ENCODE data around the gene GZF1. TPM values are rescaled to one million over a fixed set of nuclear protein-coding genes. Genes with fewer than 3 reads are reported as not detected.

GZF1 gene
- total RNA-seq, 3 donors from 2014 or later: 19.0 to 24.3 (median 19.9) TPM

GRCh38 chr20:23371496-23371895 lies 9.5 kb downstream of the GZF1 start:
- TF ChIP-seq, protein P1, sequence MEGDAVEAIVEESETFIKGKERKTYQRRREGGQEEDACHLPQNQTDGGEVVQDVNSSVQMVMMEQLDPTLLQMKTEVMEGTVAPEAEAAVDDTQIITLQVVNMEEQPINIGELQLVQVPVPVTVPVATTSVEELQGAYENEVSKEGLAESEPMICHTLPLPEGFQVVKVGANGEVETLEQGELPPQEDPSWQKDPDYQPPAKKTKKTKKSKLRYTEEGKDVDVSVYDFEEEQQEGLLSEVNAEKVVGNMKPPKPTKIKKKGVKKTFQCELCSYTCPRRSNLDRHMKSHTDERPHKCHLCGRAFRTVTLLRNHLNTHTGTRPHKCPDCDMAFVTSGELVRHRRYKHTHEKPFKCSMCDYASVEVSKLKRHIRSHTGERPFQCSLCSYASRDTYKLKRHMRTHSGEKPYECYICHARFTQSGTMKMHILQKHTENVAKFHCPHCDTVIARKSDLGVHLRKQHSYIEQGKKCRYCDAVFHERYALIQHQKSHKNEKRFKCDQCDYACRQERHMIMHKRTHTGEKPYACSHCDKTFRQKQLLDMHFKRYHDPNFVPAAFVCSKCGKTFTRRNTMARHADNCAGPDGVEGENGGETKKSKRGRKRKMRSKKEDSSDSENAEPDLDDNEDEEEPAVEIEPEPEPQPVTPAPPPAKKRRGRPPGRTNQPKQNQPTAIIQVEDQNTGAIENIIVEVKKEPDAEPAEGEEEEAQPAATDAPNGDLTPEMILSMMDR (IDR thresholded peaks at IDR 0.05): no peak
- TF ChIP-seq POLR2AphosphoS5 (IDR thresholded peaks at IDR 0.05): no peak
- no peak for TF ChIP-seq POLR2A (IDR thresholded peaks at IDR 0.05)
- no peaks in the 10 kb centered on the region for H3K36me3 ChIP-seq
- intact Hi-C loops (cut with DNase I; ENCODE audit: low total_unique reads): no loop called here

DNA sequence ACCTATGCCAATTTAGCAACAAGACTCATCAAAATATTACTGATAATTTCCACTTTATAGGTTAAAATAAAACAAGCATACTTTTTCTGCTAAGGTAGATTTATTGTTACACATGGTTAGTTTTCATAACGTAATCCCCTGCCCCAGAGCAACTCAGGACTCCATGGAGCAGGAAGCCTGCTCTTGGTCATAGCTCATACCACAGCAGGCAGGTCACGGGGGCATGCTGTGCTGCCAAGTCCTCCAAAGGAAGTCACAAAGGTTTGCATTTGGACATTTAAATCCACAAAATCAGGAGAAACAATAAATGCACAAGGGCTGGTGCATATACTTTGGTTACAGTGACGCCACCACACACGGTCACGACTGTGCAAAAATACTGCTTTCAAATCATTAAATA lies 12.5 kb downstream of the GZF1 start:
- DNase-seq (ENCODE audit: low spot score in 2 of 2): no peak
- Histone ChIP-seq H3K4me1 (no peaks in the 10 kb centered on the region), H3K27ac (no peak overlapping the region), H3K9me3 (no peaks in the 10 kb centered on the region), H3K4me3 (no peak overlapping the region), H3K36me3 (no peaks in the 10 kb centered on the region), H3K27me3 (no peaks in the 10 kb centered on the region)
- TF ChIP-seq POLR2A (IDR thresholded peaks at IDR 0.05) (no peak), POLR2AphosphoS5 (IDR thresholded peaks at IDR 0.05) (no peak)
- TF ChIP-seq, protein P1 (IDR thresholded peaks at IDR 0.05): no peak
- intact Hi-C loops (cut with DNase I; ENCODE audit: low total_unique reads): no loop called here

More at GRCh38 chr20:23371496-23371895, 9.5 kb downstream of the GZF1 start:
- no peaks in the 10 kb centered on the region for H3K9me3 ChIP-seq
- no peaks in the 10 kb centered on the region for H3K4me1 ChIP-seq
- H3K27me3 ChIP-seq: no peaks in the 10 kb centered on the region
- H3K27ac ChIP-seq: no peak overlapping the region
- DNase-seq (ENCODE audit: low spot score in 2 of 2): no peak
- H3K4me3 ChIP-seq: no peak overlapping the region

DNA sequence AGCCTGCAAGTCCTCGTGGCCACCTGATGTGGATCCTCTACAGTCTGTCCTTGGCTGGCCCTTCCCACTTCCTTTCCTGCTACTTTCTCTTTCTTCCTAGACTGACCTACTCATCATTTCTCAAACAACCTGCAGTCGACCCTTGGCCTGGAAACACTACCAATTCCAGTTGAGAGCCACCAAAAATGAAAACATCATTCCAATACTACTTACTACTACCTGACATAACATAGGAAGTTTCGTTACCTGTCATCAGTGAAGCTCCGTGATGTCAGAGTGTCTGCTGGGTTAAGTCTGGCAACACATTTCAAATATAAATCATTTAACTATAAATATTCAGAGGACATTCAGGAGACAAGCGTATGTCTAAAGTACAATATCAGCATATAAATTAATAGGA lies 13.8 kb downstream of the GZF1 start:
- no peaks in the 10 kb centered on the region for H3K9me3 ChIP-seq
- no peak for TF ChIP-seq POLR2AphosphoS5 (IDR thresholded peaks at IDR 0.05)
- TF ChIP-seq, protein P1 (IDR thresholded peaks at IDR 0.05): no peak
- no peak for TF ChIP-seq POLR2A (IDR thresholded peaks at IDR 0.05)
- no peaks in the 10 kb centered on the region for H3K27me3 ChIP-seq
- intact Hi-C loops (cut with DNase I; ENCODE audit: low total_unique reads): no loop called here
- no peak overlapping the region for H3K27ac ChIP-seq
- no peaks in the 10 kb centered on the region for H3K36me3 ChIP-seq
- H3K4me3 ChIP-seq: no peak overlapping the region
- no peak for DNase-seq (ENCODE audit: low spot score in 2 of 2)
- no peaks in the 10 kb centered on the region for H3K4me1 ChIP-seq

GRCh38 chr20:23379772-23380171 lies 17.8 kb downstream of the GZF1 start:
- H3K4me3 ChIP-seq: no peak overlapping the region
- H3K4me1 ChIP-seq: no peaks in the 10 kb centered on the region
- intact Hi-C loops (cut with DNase I; ENCODE audit: low total_unique reads): no loop called here
- H3K36me3 ChIP-seq: no peaks in the 10 kb centered on the region
- no peaks in the 10 kb centered on the region for H3K9me3 ChIP-seq
- DNase-seq (ENCODE audit: low spot score in 2 of 2): no peak
- TF ChIP-seq POLR2A (IDR thresholded peaks at IDR 0.05) (no peak), POLR2AphosphoS5 (IDR thresholded peaks at IDR 0.05) (no peak)
- TF ChIP-seq, protein P1 (IDR thresholded peaks at IDR 0.05): no peak
- H3K27ac ChIP-seq: no peak overlapping the region
- H3K27me3 ChIP-seq: no peaks in the 10 kb centered on the region

- DNase-seq (ENCODE audit: low spot score in 2 of 2): no peak
- intact Hi-C loops (cut with DNase I; ENCODE audit: low total_unique reads): no loop called here
- TF ChIP-seq, protein P1 (IDR thresholded peaks at IDR 0.05): no peak
- TF ChIP-seq POLR2AphosphoS5 (IDR thresholded peaks at IDR 0.05): no peak
- no peak for TF ChIP-seq POLR2A (IDR thresholded peaks at IDR 0.05)
- Histone ChIP-seq H3K27ac (no peak overlapping the region), H3K9me3 (no peaks in the 10 kb centered on the region), H3K4me3 (no peak overlapping the region), H3K27me3 (no peaks in the 10 kb centered on the region), H3K36me3 (no peaks in the 10 kb centered on the region), H3K4me1 (no peaks in the 10 kb centered on the region)
Measured at GRCh38 chr20:23381876-23382275, 19.9 kb downstream of the GZF1 start.

Measured in breast epithelium (tissue), 4 donors.